T-helper 22 cell (primary cell): Measurements from ENCODE around the gene UCN2.
"Not testable (repeated sequence)": the region's sequence is repeated elsewhere in the genome, so short reads cannot be mapped to it uniquely, and the experiment has no call there.

Source experiments
- DNase-seq: peaks from one replicate; pipeline ENCODE4 v3.0.0-alpha.2; 2020; ENCODE audit warnings: low read depth

Gene UCN2

DNA sequence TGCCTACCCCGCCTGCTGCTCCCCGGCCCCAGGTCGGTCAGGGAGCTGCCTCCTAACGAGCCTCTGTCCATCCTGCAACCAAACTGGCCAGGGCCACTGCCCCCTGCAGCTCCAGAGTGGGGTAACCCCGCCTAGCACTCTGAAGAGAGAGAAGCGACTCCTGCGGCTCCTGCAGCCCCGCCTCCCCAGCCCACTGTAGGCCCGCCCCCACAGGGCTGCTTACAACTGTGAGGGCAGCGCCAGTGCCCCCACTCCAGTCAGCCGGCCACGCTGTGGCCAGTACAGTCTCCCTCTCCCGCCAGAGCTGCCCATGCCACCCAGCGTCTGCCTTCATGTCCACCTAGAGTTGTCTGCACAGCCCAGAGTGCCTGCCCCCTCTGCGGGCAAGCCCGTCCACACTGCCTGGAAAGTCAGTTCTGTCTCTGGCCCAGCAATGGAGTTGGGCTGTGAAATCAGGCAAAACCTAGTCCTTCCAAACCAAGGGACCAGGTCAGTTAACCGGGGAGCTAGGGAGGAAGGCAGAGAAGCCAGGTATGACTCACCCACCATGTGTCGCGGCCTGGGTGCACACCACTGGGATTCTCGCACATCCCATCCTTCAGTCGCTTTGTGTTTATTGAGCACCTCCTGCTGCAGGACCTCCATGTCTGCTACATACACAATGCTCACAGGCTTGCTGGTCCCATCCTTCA is 2.4 kb downstream of the UCN2 start:
- DNase-seq = no peak

DNA sequence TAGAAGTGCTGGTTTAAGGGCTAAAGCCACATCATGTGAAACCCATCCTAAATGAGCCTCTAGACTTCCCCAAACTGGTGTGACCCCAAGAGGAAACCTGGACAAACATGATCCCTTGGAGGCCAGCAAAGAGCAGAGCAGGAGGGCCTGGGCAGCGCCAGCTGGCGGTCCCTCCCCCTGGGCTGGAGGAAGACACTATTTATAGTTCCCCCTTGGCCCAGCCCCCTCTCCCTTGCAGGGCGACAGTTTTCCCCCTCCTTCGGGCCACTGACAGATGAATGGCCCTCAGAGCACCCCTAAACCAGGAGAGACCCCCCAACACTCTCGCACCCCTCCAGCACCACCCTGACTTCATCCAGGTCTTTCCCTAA is 2.9 kb downstream of the UCN2 start:
- DNase-seq = no peak

DNA sequence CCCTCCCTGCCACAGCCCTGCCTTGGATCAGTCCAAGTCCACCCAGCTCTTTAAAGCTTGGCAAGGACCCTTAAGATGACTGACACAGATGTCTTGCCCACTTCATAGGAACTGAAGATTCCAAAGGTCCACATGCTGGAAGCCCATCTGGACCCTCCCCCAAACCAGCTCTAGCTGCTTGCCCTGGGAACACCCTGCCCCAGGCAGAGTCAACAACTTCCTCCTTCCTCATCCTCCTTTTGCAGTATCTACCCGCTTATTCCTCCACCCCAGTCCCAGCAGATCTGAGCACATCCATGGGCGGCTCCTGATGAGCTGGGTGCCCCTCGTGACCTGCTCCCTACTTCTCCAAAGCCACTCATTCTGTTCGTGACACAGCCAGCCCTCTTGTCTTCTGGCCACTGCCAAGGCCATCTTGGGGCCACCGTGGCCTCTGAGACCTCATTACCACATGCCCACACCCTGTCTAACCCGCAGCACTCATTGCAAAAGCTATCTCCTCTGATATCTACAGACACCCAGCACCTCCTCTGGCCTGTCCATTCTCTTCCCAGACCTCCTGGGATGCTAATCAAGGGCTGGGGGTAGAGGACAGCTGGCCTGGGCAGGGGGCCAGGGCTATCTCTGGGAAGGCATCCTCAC is 5.0 kb downstream of the UCN2 start:
- DNase-seq = no peak

DNA sequence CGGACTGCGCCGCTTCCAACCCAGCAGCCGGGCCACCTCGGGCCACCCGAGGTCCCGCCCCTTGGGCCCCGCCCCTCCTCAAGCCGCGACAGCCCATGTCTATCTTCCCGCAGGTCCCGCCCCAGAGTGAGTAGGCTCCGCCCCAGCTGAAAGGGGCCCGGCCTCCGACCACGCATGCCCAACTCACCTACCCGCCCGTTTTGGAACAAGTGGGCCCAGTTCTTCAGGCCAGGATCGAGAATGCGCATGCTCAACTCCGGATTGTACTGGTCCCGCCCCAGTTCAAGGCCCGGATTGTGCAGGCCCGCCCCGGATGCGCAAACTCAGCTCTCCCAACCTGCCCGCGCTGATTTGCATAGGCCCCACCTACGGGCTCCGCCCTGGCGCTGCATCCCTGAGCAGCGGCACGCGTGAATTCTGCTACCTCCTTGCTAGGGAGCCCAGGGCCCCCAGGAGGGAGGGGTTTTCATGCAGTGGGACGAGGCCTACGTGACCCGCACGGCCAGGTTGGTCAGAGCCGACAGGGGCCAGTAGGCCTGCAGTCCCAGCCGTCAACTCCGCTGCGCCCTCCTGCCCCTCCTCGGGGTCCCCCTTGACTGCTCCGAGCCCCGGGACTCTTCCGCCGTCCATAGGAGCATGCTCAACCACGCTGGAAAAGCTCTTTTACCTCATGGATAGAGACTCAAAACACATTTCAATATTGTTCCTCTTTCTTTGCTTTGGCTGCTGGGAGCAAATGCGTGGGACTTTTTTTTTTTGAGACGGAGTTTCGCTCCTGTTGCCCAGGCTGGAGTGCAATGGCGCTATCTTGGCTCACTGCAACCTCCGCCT is 6.6 kb downstream of the UCN2 start, which contains the start of gene PFKFB4:
PFKFB4 (minus strand) TSS at position 8 of the 831 bp plus-strand sequence. CDS start 26 bp downstream, outside the sequence.
- DNase-seq = peak; percentile 99

DNA sequence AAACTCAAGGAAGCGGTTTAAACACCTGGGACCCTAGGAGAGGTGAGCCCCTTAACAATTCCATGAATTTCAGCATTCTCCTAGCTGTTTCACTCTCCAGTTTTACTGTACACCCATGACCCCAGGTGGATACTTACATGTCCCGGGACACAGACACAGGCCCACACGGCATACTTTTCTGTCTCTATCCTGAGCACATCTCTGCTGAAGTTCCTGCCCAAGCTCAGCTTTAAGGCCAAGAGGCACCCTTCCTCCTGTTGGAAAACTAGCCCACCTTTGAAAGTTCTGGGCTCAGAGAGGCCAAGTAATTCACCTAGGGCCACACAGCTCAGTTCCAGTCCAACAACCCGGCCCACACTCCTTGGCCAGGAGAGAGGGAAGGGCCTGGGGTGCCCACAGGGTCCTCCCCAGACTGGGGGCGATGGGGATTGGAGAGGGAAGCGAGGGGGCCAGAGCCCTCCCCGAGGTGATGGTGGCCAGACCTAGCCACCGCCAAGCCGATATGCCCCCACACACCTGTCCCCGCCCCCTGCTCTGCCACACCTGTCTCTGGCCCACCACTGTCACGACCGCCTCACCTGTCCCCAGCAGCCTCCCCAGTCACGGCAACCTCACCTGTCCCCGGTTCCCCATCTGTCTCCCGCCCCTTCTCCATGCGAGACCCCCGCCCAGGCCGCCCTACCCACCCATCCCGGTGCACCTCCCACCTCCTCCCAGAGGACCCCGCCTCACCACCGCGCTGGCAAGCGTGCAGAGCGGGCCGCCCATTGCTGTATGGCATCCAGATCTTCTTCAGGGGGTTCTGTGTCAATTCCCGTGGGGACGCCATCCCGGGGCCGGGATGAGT is 7.4 kb downstream of the UCN2 start:
- no peak for DNase-seq

DNA sequence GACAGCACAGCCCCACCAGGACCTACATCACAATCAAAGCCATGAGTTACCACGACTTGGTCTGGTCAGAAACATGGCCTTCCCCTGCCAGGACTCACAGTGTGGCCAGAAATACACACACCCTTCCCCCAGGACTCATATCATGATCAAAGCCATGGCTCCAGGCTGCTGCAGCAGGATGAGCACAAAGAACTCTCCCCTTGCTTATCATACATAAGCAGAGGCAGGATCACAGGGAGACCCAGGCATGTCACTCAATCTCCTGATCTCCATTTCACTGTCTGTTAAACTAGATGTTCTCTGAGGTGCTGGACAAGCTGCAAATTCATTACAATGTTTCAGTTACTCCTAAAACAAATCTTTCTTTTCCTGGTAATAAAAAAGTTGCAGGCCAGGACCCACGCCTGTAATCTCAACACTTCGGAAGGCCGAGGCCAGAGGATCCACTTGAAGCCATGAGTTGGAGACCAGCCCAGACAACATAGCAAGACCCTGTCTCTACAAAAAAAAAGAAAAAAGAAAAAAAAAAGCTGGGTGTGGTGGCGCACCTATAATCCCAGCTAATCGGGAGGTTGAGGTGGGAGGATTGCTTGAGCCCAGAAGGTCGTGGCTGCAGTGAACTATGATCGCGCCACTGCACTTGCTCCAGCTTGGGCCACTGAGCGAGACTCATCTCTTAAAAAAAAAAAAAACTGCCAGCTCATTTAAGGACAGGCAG is 8.2 kb downstream of the UCN2 start:
- DNase-seq = no peak

DNA sequence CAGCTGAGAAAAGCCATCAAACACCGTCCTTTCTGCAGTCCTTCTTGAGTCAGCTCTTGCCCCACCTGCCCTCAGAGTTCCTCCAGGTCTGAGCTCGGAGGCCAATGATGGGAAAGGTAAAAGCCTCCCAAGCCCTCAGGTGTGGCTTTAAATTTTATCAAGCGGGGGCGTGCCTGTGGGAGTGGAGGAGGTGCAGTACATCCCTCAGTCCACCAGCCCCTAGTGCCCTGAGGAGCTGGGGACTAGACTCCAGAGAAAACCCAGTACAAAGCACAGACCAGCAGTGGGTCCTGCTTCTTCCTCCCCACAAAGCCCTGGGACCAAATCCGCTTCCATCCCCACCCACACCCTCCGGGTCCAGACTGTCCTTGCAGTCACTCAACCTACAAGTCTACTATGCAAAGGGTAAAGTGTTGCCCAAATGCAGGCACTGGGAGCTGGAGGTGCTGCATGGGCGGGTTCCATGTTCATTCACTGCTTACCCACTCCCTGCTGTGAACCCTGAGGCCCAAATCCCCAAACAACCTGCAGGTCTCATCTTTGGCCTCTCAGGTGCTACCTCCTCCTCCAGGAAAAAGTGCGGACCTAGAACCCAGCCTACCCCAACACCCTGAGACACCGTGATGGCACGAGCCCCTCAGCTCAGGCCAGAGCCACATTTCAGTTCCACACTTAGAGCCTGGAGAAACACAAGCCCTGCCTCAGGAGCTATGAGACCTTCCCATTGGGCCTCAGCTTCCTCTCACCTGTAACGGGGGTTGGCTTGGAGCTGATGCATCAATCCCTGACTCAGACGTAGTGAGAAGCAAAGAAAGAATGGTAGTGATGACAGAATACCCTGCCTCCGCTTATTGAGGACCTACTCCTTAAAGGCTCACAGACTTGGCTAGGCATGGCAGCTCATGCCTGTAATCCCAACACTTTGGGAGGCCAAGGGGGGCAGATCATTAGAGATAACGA is 9.4 kb downstream of the UCN2 start:
- DNase-seq = no peak

DNA sequence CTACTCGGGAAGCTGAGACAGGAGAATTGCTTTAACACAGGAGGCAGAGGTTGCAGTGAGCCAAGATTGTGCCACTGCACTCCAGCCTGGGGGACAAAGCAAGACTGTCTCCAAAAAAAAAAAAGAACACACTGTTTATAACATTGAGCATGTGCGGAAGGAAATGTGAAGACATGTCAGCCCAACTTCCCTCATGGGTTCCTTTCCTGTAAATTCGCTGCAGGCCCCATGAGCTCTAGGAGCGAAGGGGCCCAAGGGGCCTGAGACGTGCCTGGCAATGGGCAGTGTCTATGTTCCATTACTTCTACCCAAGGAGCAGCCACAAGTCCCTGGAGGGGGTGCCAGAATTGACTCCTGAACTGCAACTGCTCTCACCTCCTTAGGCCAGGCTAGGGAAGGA is 10.2 kb downstream of the UCN2 start:
- DNase-seq = no peak

DNA sequence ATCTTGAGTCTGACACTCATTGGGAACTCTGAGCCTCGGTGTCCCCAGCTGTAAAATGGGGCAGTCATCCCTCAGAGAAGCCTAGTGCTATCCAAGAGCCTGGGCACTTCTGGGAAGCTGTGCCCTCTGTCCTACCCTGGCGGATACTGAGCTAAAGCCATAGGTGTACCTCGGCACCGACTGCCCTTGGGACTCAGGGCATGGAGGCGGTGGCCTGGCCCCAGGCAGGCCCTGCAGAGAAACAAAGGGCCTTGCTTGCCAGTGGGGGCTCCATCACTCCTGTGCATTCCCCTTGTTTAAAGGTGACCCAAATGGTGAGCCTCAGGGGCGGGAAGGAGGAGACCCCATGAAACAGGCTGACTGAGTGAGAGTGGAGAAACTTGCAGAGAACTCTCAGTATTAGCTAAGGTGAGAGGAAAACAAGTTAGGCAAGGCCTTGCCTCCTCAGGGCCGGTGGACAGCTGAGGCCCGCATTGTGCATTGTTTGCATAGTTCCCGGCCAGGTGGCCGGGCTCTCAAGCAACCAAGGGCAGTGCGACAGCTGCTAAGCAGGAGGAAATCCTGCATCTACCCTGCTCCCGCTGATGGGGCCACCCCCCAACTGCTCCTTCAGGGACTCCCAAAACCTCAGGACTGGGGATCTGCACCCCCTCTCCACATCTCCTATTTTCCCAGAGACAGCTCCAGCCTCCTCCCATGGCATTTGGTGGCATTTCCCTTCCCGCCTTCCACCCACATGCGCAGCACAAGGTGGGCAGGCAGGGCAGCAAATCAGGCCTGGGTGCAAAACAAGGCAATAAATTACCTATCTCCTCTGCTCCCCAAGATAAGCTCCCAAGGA is 11.2 kb downstream of the UCN2 start:
- DNase-seq = no peak

DNA sequence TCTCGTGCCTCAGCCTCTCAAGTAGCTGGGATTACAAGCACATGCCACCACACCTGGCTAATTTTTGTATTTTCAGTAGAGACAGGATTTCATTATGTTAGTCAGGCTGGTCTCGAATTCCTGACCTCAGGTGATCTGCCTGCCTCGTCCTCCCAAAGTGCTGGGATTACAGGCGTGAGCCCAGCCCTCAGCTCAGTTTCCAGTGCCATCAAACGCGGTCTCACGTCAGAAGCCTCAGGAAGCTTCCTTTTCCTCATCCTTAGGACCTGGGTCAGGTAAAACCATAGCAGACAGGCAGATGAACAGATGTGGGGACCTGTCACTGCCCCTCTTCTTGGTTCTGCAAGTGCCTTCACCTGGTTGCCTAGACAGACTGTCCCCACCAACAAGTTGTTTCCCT is 11.9 kb downstream of the UCN2 start:
- not testable (repeated sequence) for DNase-seq

DNA sequence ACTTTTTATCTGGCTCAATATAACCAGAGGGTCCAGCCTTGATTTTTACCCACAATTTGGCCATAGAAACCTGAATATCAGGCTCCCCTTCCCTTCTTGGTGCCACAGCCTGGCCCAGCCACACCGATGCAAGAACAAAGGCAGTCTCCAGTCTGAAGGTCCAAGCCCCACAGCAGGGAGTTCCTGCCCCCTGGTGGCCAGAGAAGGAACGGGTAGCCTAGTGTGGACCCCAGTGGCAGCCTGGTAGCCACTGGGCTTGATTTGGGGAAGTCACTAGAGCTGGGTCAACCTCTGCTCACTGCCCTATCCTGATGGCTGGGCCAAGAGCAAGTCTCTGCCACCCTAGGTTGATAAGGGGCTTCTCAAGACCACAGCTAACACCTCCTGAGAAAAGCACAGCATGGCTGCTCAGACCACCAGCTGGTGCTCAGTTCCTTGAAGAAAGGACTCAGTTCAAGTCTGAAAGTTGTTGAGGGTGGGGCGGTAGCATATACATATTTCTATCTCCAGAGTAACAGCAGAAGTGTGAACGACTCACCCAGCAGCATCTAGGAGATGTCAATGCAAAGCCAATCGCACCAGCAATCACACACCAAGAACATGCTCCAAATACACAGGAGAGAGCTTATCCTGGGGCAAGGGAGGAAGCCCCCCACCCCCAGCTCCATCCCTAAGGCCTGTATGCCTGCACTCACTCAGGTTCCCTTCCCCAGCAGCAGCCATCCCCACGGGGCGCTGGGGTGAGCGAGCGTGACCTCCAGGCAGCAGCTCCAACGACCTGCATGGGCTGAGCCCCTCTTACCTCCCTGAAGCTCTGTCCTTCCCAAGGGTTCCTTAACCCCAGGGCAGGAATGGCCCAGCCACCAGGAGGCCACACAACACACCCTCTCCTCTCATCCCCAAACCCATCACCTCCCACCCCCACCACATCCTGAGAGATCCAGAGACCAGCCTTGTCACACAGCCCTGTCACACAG is 14.6 kb downstream of the UCN2 start:
- peak; percentile 50 for DNase-seq

DNA sequence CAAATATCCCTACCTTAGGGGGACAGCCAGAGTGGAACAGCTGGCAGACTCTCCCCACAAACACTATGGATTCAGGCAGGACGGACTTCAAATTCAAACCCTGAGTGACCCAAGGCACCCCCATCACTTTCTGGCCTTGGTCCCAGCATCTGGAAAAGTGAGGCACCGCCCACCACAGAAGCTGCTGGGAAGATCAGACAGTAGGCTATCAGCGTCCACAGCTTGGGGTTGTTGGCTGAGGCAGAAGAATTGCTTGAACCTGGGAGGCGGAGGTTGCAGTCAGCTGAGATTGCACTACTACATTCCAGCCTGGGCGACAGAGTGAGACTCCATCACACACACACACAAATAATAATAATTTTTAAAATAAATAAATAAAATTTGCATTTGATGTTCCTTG is 15.5 kb downstream of the UCN2 start:
- DNase-seq = no peak

DNA sequence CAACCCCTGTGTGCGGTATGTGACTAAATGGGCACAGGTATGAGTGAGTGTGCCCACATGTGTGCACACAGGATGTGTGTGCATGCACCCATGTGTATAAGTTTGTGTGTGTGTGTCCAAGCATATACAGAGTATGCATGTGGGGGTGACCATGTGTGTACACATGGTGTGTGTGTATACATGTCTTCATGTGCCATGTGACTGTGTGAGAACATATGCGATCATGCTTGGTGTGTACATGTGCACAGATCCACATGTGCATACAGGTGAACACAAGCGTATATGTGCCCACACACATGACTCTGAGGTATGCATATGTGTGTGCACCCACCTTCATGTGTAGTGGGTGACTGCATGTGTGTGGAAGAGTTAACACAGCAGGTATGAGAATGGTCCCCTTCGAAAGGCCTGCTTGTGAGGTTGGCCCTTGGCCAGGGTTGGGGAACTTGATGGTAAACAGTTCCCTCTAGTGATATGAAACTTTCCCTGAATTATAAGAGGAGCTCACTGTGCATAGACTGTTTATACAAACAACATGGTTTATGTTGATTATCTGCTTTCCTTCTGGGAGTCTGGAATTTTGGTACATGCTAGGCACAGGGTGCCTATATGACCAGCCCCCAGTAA is 17.3 kb downstream of the UCN2 start:
- DNase-seq = no peak

DNA sequence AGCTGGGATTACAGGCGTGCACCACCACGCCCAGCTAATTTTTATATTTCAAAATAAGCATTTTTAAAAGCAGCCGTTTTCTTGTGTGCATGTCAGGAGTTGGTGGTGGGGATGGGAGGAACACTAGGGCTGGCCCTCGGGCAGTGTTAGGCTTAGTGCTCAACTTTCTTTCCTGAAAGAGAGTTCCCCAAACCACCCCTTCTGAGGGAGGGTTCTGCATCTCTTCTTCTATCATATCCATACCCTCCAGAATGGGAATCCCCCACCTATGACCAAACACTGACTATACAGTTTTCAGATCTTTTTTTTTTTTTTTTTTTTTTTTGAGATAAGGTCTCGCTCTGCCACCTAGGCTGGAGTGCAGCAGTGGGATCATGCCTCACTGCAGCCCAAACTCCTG is 19.4 kb downstream of the UCN2 start:
- no peak for DNase-seq

DNA sequence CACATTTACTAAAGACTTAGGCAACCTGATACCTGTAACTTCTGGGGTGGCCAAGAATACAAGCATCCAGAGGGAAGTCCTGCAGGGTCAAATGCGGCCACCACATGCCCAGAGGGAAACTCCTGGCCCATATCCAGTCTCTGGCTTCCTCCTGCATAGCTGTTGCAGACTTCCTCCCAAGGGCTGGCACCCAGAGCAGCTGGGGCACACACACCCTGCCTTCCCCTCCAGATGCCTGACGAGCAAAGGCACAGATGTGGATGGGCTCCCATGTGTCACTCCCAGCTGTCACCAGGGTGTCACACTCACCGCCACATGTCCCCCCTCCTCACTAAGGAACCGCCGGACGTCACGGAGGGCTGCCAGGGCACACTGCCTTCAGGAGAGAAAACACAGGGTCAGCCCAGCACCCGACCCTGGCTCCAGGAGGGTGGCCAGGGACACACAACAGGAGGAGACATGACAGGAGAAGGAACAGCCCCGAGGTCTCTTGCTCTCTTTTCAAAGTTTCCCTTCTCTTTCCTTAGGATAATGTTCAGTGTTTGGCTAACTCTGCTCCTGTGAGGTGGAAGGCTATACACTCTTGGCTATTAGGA is 20.2 kb downstream of the UCN2 start:
- no peak for DNase-seq

DNA sequence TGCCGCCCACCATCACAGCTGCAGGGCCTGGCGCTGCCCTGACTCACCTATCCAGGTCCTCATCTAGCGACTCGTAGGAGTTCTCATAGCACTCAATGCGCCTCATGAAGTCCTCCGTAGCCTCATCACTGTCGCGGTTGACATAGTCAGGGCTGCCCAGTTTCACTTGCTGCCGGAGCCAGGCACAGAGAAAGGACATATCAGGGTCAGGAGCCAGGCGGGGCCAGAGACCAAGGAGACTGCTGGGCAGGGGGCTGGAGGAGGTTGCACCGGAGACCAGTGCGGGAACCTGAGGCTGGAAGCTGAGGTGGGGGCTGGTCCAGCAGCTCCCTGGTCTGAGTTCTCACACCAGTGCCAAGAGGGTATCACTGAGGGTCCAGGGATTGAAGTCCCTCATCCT is 25.1 kb downstream of the UCN2 start:
- DNase-seq = no peak

DNA sequence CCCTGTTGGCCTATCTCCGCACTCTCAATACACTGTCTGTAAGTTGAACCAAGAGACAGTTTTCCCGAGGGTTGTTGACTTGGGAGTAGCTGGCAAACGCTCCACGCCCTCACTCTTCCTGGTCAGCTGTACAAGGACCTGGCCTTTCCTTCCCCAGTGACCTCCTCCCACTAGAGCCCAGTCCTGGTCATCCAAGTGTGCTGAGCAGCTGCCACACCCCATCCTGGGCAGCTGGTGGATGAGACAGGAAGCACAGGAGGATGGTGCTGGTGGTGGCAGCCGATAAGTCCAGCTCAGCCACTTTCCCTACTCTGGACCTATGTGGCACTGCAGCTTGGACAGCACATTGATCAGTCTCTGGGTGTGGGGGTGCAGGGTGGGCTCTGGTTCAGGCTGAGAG is 26.8 kb downstream of the UCN2 start:
- DNase-seq = no peak
